KMS-11 (cell line): ENCODE results near the gene IQSEC1.

Experiments used
- H2AFZ ChIP-seq: fragments of 200-600 bp; sonication (generic); 2 replicates; pipeline ENCODE4 v1.6.1; 2016; ENCODE audit warnings: antibody characterized with exemption, mixed run types, low read depth
- H3K27ac ChIP-seq: fragments of 200-600 bp; sonication (generic); 2 replicates; pipeline ENCODE4 v1.6.1; 2016; ENCODE audit warnings: mild to moderate bottlenecking, mixed run types
- H3K27me3 ChIP-seq: fragments of 200-600 bp; sonication (generic); 2 replicates; pipeline ENCODE4 v1.6.1; 2017; ENCODE audit warnings: mild to moderate bottlenecking, low read depth, mixed run types, moderate library complexity; ENCODE audit not compliant: insufficient read depth
- H3K36me3 ChIP-seq: fragments of 200-600 bp; sonication (generic); 2 replicates; pipeline ENCODE4 v1.6.1; 2017; ENCODE audit warnings: mild to moderate bottlenecking, mixed run types; ENCODE audit not compliant: insufficient read depth
- H3K4me1 ChIP-seq: fragments of 200-600 bp; sonication (generic); 2 replicates; pipeline ENCODE4 v1.6.1; 2016; ENCODE audit warnings: mild to moderate bottlenecking, low read depth, mixed run types; ENCODE audit not compliant: poor library complexity, severe bottlenecking
- H3K4me2 ChIP-seq: fragments of 200-600 bp; sonication (generic); 2 replicates; pipeline ENCODE4 v1.7.0; 2016; ENCODE audit warnings: mild to moderate bottlenecking, mixed run types
- H3K4me3 ChIP-seq: fragments of 200-600 bp; sonication (generic); IDR thresholded peaks from 2 replicates; pipeline ENCODE4 v1.6.1; 2017; ENCODE audit warnings: low read depth, low read length, mixed read lengths; ENCODE audit not compliant: insufficient read depth
- H3K79me2 ChIP-seq: fragments of 200-600 bp; sonication (generic); 2 replicates; pipeline ENCODE4 v1.6.1; 2016; ENCODE audit warnings: low read depth, mixed run types; ENCODE audit not compliant: insufficient read depth
- H3K9ac ChIP-seq: fragments of 200-600 bp; sonication (generic); 2 replicates; pipeline ENCODE4 v1.6.1; 2016; ENCODE audit warnings: mild to moderate bottlenecking, mixed run types
- H4K20me1 ChIP-seq: fragments of 200-600 bp; sonication (generic); 2 replicates; pipeline ENCODE4 v1.6.1; 2016; ENCODE audit warnings: mild to moderate bottlenecking, mixed run types; ENCODE audit not compliant: insufficient read depth
- CTCF ChIP-seq: fragments of 200-600 bp; sonication (generic); conservative IDR thresholded peaks from 2 replicates; pipeline ENCODE4 v1.6.1; 2017; ENCODE audit warnings: low read depth, mild to moderate bottlenecking, antibody characterized with exemption, low read length, moderate library complexity, mixed read lengths

Gene IQSEC1

GRCh38 chr3:12907296-12907695 lies 165.9 kb downstream of the IQSEC1 start:
- no peaks in the 10 kb centered on the region for H3K4me1 ChIP-seq
- H3K4me3 ChIP-seq = no peak overlapping the region
- no peaks in the 10 kb centered on the region for H3K27me3 ChIP-seq
- H3K4me2 ChIP-seq = no peak overlapping the region
- H2AFZ ChIP-seq = no peak overlapping the region
- TF ChIP-seq CTCF = no peak
- H4K20me1 ChIP-seq = no peaks in the 10 kb centered on the region
- no peak overlapping the region for H3K9ac ChIP-seq
- H3K79me2 ChIP-seq = no peaks in the 10 kb centered on the region
- H3K36me3 ChIP-seq = no peaks in the 10 kb centered on the region
- H3K27ac ChIP-seq = no peak overlapping the region

- no peak for TF ChIP-seq CTCF
- Histone ChIP-seq H2AFZ (no peak overlapping the region), H3K4me2 (no peak overlapping the region), H4K20me1 (no peaks in the 10 kb centered on the region), H3K4me3 (no peak overlapping the region), H3K4me1 (no peaks in the 10 kb centered on the region), H3K27ac (no peak overlapping the region), H3K36me3 (no peaks in the 10 kb centered on the region), H3K27me3 (no peaks in the 10 kb centered on the region), H3K79me2 (no peaks in the 10 kb centered on the region), H3K9ac (no peak overlapping the region)
Observed at GRCh38 chr3:12906916-12907290, 166.3 kb downstream of the IQSEC1 start.

- Histone ChIP-seq H3K4me3 (no peak overlapping the region), H3K9ac (no peak overlapping the region), H3K4me2 (no peak overlapping the region), H3K27ac (no peak overlapping the region), H2AFZ (no peak overlapping the region), H3K4me1 (no peaks in the 10 kb centered on the region), H3K36me3 (no peaks in the 10 kb centered on the region), H3K79me2 (no peaks in the 10 kb centered on the region), H4K20me1 (no peaks in the 10 kb centered on the region), H3K27me3 (no peaks in the 10 kb centered on the region)
- TF ChIP-seq CTCF = no peak
Observed at GRCh38 chr3:12906141-12906915, 166.9 kb downstream of the IQSEC1 start.

GRCh38 chr3:12905316-12906071 lies 167.7 kb downstream of the IQSEC1 start:
- Histone ChIP-seq H3K4me3 (no peak overlapping the region), H3K27me3 (no peaks in the 10 kb centered on the region), H3K36me3 (no peaks in the 10 kb centered on the region), H3K79me2 (no peaks in the 10 kb centered on the region), H3K4me1 (no peaks in the 10 kb centered on the region), H4K20me1 (no peaks in the 10 kb centered on the region), H2AFZ (no peak overlapping the region), H3K4me2 (no peak overlapping the region), H3K9ac (no peak overlapping the region), H3K27ac (no peak overlapping the region)
- TF ChIP-seq CTCF = no peak
